GM21381 (cell line): ENCODE data around the gene CYP4F3.
"Not testable (repeated sequence)": the region's sequence is repeated elsewhere in the genome, so short reads cannot be mapped to it uniquely, and the experiment has no call there.

Experiments
- ATAC-seq: cut with Tn5 transposase; IDR thresholded peaks from one replicate; pipeline ENCODE4 v1.9.1; 2021; ENCODE audit warnings: mild to moderate bottlenecking, moderate library complexity; ENCODE audit not compliant: unreplicated experiment

Gene CYP4F3

GRCh38 chr19:15629003-15629880 lies 11.5 kb upstream of the CYP4F3 start:
- ATAC-seq, result no peak

GRCh38 chr19:15631817-15632216 lies 8.9 kb upstream of the CYP4F3 start:
- no peak for ATAC-seq

DNA sequence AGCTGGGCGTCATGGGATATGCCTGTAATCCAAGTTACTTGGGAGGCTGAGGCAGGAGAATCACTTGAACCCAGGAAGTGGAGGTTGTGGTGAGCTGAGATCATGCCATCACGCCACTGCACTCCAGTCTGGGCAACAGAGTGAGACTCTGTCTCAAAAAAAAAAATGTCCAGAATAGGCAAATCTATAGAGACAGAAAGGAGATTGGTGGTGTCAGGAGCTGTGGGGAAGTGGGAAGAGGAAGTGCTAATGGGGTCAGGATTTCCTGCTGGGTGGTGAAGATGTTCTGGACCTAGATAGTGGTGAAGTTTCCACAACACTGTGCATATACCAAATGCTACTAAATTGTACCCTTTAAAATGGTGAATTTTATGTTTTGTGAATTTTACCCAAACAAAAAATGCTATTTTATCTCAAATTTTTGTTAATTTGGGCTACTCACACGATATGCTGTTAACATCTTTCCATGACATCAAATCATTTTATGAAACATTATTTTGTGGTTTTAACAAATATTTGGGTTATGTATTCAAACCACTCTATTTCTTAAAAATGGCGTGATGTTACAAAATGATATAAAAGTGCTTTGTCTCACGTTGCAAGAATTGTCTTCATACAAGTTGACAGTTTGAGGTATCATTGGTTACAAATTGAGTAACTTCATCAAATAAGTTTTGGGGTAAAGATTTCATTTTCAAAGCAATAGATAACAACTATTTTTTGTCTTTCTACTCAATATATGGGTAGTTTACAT lies 7.4 kb upstream of the CYP4F3 start:
- ATAC-seq, result no peak

- no peak for ATAC-seq
These were observed 6.6 kb upstream of the CYP4F3 start for GRCh38 chr19:15634105-15634504.

DNA sequence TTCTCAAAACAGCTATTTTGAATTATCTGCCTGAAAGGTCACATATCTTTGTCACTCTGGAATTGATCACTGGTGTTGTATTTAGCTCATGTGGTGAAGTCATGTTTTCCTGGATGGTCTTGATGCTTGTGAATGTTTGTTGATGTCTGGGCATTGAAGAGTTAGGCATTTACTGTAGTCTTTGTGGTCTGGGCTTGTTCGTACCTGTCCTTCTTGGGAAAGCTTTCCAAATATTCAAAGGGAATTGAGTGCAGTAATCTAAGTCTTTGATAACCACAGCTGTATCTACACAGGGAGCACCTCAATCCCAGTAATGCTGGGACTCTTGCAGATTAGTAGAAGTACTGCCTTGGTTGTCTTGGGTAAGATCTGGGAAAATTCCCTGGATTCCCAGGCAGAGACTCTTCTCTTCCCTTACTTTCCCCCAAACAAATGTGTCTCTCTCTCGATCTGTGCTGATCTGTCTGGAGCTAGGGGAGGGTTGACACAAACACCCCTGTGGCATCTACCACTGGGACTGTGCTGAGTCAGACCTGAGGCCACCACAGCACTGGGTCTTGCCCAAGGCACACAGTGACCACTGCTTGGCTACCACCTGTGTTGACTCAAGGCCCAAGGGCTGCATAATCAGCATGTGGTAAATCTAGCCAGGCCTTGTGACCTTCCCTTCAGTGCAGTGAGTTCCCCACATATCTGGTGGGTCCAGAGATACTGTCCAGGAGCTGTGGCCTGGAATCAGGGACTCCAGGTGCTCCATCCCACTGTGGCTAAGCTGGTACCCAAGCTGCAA lies 5.5 kb upstream of the CYP4F3 start:
- ATAC-seq, result no peak

GRCh38 chr19:15636026-15636425 lies 4.7 kb upstream of the CYP4F3 start:
- ATAC-seq, result no peak

- no peak for ATAC-seq
These were observed 1.1 kb upstream of the CYP4F3 start for GRCh38 chr19:15639596-15639995.

DNA sequence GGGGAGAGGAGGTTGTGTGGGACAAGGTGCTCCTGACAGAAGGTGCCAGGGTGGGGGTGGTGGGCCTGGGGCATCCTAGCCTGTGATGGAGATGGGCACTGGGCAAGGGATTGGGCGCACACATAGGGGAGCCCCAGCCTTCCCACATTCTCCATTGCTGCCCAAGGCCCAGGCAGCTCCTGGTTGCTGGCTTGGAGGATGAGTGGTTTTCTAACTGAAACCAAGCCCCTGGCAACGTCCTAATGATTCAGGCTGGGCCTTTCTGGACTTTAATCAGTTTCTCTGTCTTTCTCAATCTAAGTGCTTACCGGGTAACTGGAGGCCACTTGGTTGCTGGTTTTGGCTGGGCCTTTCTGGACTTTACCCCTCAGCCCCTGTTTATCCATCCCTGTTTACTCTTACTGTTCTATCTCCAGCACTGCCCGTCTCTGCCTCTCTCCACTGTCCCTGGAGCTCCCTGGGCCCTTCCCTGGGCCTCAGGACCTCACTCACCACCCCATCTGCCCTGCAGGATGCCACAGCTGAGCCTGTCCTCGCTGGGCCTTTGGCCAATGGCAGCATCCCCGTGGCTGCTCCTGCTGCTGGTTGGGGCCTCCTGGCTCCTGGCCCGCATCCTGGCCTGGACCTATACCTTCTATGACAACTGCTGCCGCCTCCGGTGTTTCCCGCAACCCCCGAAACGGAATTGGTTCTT lies 354 bp downstream of the CYP4F3 start:
- ATAC-seq, result no peak

GRCh38 chr19:15641901-15642491 lies 1.3 kb downstream of the CYP4F3 start:
- no peak for ATAC-seq

- ATAC-seq, result no peak
These were observed 2.1 kb downstream of the CYP4F3 start for GRCh38 chr19:15642807-15643206.

DNA sequence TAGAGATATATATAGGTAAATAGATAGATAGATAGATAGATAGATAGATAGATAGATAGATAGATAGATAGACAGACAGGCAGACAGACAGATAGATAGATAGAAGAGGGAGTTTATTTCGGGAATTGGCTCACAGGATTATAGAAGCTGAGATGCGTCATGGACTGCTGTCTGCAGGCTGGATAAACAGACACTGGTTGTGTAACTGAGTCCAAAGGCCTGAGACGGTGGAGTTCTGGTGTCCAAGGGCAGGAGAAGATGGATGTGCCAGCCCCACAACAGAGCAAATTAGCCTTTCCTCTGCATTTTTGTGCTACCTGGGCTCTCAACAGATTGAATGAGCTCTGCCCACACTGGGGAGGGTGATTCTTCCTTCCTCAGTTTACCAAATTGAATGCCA lies 2.7 kb downstream of the CYP4F3 start:
- ATAC-seq, result no peak

- no peak for ATAC-seq
These were observed 3.5 kb downstream of the CYP4F3 start for GRCh38 chr19:15644066-15644741.

- no peak for ATAC-seq
These were observed 4.1 kb downstream of the CYP4F3 start for GRCh38 chr19:15644816-15645215.

GRCh38 chr19:15649526-15649925 lies 8.8 kb downstream of the CYP4F3 start:
- ATAC-seq, result no peak

DNA sequence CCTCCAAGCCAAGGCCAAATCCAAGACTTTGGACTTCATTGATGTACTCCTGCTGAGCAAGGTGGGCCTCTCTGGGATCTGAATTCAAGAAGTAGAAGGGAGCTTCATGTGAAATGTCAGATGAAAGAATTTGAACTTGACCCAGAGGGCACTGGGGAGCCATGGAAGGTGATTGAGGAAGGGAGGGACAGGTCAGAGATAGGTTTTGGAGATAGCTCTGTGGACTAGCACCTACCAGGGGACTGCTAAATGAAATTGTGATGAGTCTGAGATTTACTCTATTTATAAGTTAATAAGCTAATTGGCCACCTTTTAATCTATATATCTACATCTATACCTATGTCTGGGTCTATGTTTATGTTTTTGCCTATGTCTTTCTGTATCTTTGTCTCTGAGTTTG lies 9.4 kb downstream of the CYP4F3 start:
- not testable (repeated sequence) for ATAC-seq

DNA sequence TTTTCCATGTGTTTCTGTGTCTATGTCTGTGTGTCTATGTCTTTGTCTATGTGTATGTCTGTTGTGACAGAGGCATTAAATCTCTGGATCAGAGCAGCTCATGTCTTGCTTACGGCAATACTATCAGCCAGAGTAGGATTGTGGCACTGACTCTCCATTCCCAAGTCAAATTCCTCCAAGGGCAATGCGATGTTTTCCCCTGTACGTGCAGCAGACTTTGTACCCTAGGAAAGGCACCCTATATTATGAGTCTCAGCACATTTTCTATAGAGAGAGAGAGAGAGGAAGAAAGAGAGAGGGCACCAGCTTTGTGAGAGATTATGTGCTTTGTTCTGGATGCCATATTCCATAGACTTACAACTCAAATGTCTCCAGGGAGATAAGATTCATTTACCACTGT lies 11.1 kb downstream of the CYP4F3 start:
- no peak for ATAC-seq

DNA sequence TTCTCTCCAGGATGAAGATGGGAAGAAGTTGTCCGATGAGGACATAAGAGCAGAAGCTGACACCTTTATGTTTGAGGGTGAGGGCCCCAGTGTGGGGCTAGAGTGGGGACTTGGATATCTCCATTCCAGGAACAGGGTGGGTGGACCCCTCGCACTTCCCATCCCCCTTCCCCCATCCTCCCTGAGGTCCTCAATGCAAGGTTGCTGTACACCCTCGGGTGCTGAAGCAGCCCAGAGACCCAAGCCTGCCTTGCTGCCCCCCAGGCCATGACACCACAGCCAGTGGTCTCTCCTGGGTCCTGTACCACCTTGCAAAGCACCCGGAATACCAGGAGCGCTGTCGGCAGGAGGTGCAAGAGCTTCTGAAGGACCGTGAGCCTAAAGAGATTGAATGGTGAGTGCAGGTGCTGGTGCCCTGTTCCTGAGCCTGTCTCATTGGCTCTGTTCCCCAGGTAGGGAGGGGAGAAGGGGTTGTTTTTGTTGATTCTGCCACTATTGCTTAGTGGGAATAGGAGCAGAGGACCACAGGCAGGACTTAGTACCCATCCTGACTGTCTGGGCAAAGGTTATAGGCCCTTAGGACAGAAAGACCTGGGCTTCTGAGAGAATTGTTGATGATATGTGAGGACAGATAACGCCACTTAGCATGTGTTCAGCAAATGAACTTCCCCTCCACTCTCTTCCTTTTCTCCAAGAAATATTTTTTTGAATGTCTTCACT lies 12.0 kb downstream of the CYP4F3 start:
- no peak for ATAC-seq

DNA sequence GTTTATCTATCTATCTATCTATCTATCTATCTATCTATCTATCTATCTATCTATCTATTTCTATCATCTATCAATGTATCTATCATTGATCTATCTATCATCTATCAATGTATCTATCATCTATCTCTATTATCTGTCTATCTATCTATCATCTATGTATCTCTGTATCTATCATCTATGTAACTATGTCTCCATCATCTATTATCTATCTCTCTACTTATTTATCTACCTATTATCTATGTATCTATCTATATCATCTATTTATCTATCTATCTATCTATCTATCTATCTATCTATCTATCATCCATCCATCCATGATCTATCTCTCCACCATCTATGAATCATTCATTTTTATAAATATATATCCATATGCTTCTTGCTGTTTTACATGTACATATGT lies 15.8 kb downstream of the CYP4F3 start:
- no peak for ATAC-seq

- ATAC-seq, result no peak
These were observed 22.6 kb downstream of the CYP4F3 start for GRCh38 chr19:15663247-15663646.
